ENCODE data around the gene IQCB1. TPM values are rescaled to one million over a fixed set of nuclear protein-coding genes. Genes with fewer than 3 reads are reported as not detected.

The IQCB1 gene
- total RNA-seq, 2 donors from 2014 or later: 10.8 to 12.5 TPM

- no peak overlapping the region for H3K4me3 ChIP-seq
- no peak overlapping the region for H3K27ac ChIP-seq
- no peak for DNase-seq
- no peaks in the 10 kb centered on the region for H3K36me3 ChIP-seq
- intact Hi-C loops (cut with DNase I): no loop called here
- TF ChIP-seq CTCF (IDR thresholded peaks at IDR 0.05): no peak
- no peaks in the 10 kb centered on the region for H3K9me3 ChIP-seq
- H3K9ac ChIP-seq (ENCODE audit: low read depth in 2 of 2, low read length in 2 of 2): no peak overlapping the region
- no peaks in the 10 kb centered on the region for H3K27me3 ChIP-seq
- H3K4me1 ChIP-seq: no peaks in the 10 kb centered on the region
Observed at GRCh38 chr3:121759541-121760202, 75.2 kb downstream of the IQCB1 start.

DNA sequence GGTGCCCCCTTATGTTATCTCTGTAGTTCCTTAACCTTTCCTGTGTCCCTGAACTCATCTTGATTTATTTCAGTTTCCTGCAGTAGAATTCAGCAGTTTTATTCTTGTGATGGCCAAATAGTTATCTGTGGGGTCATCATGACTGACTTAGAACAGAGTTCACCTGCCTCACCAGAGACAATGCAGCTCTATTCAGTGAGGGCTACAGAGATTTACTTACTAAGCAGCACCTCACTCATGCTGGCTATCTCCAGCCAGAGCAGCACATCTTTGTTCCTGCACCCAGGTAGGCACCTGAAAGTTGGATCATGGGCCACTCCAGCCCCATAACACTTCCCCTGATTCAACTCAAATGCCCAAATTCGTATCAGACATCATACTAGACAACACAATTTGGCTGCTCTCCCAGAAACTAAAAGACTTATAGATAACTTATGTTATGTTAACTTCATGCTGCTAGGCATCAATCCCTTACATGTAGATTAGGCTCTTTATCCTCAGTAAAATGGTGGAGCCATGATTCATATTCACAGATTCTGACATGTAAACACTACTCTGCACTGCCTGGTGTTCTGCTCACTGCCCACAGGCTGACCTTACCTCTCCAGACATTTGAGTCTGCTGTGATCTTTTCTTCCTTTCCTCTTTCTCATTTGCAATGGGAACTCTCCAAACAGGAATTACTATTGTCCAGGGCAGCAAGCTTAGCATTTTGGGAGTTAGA lies 76.0 kb downstream of the IQCB1 start:
- Histone ChIP-seq H3K4me3 (no peak overlapping the region), H3K9ac (ENCODE audit: low read depth in 2 of 2, low read length in 2 of 2) (no peak overlapping the region), H3K9me3 (no peaks in the 10 kb centered on the region), H3K27ac (no peak overlapping the region), H3K36me3 (no peaks in the 10 kb centered on the region), H3K27me3 (no peaks in the 10 kb centered on the region), H3K4me1 (no peaks in the 10 kb centered on the region)
- TF ChIP-seq CTCF (IDR thresholded peaks at IDR 0.05): no peak
- no peak for DNase-seq
- intact Hi-C loops (cut with DNase I): no loop called here

- intact Hi-C loops (cut with DNase I): no loop called here
- Histone ChIP-seq H3K36me3 (no peaks in the 10 kb centered on the region), H3K4me1 (no peaks in the 10 kb centered on the region), H3K4me3 (no peak overlapping the region), H3K27me3 (no peaks in the 10 kb centered on the region), H3K9ac (ENCODE audit: low read depth in 2 of 2, low read length in 2 of 2) (no peak overlapping the region), H3K27ac (no peak overlapping the region), H3K9me3 (no peaks in the 10 kb centered on the region)
- TF ChIP-seq CTCF (IDR thresholded peaks at IDR 0.05): no peak
- DNase-seq: no peak
Observed at GRCh38 chr3:121757812-121758545, 76.9 kb downstream of the IQCB1 start.

DNA sequence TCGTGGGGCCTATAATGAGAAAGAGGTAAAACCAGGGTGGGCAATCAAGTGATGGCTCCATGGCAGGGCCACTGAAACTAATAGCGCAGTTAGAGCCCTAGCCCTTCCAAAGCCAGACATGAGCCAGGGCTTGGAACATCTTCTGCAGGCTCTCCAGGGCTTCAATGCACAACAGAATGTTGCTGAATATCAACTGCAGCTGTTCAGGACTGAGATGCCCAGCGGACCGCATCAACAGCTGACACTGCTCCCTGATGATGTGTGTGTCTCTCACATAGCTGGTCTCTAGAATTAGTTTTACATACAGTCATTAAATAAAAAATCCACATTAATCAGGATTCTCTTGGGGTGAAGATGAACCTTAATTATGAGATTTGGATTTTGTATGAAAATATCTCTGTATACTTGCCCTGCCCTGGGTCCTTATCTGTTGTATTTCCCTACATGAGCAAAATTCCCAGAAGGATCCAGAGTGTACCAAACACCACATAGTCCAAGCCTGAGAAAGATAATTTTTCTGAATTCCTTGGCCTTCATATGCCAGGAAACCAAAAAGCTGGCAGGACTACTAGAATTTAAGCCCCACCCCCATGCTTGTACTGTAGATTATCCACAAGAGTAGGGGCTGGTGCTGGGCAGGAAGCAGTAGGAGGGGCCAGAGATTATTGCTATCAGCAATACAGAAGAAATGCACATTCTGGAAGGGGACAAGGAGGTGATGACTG lies 77.6 kb downstream of the IQCB1 start:
- DNase-seq: no peak
- Histone ChIP-seq H3K9ac (ENCODE audit: low read depth in 2 of 2, low read length in 2 of 2) (no peak overlapping the region), H3K36me3 (no peaks in the 10 kb centered on the region), H3K4me3 (no peak overlapping the region), H3K9me3 (no peaks in the 10 kb centered on the region), H3K4me1 (no peaks in the 10 kb centered on the region), H3K27me3 (no peaks in the 10 kb centered on the region), H3K27ac (no peak overlapping the region)
- intact Hi-C loops (cut with DNase I): no loop called here
- TF ChIP-seq CTCF (IDR thresholded peaks at IDR 0.05): no peak

DNA sequence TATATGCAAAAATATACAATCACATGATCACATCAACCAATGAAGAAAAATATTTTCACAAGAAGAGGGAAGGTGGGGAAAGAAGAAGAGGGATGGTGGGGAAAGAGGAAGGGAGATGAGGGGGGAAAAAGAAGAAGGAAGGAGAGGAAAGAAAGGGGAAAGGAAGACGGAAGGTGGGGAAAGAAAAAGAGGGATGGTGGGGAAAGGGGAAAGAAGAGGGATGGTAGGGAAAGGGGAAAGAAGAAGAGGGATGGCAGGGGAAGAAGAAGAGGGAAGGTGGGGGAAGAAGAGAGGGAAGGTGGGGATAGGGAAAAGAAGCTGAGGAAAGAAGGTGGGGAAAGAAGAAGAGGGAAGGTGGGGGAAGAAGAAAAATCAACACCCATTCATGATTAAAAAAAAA lies 82.1 kb downstream of the IQCB1 start:
- H3K27ac ChIP-seq: no peak overlapping the region
- no peaks in the 10 kb centered on the region for H3K36me3 ChIP-seq
- TF ChIP-seq CTCF (IDR thresholded peaks at IDR 0.05): no peak
- H3K4me1 ChIP-seq: no peaks in the 10 kb centered on the region
- no peaks in the 10 kb centered on the region for H3K9me3 ChIP-seq
- DNase-seq: no peak
- no peak overlapping the region for H3K9ac ChIP-seq (ENCODE audit: low read depth in 2 of 2, low read length in 2 of 2)
- no peak overlapping the region for H3K4me3 ChIP-seq
- H3K27me3 ChIP-seq: no peaks in the 10 kb centered on the region
- intact Hi-C loops (cut with DNase I): no loop called here
